Transverse colon (tissue), 4 donors: ENCODE results near the gene KCNH1. TPM values are rescaled to one million over a fixed set of nuclear protein-coding genes. Genes with fewer than 3 reads are reported as not detected.

Experiments used
- DNase-seq: peaks from one replicate; pipeline ENCODE4 v3.0.0-alpha.2; 2019
- H3K27ac ChIP-seq, 4 donors: fragments of 200-600 bp; sonication (generic); 2 replicates each; pipeline ENCODE4 v1.5.1; 2016 to 2018; ENCODE audit warnings: inconsistent platforms in 4 of 4
- H3K27me3 ChIP-seq: fragments of 200-600 bp; sonication (generic); 2 replicates; pipeline ENCODE4 v1.5.1; 2017; ENCODE audit warnings: inconsistent platforms
- H3K36me3 ChIP-seq, 4 donors: fragments of 200-600 bp; sonication (generic); 2 replicates each; pipeline ENCODE4 v1.5.1; 2017 to 2019; ENCODE audit warnings: inconsistent platforms in 4 of 4
- H3K4me1 ChIP-seq, 4 donors: fragments of 200-600 bp; sonication (generic); 2 replicates each; pipeline ENCODE4 v1.5.1; 2017 to 2020; ENCODE audit warnings: inconsistent platforms in 4 of 4
- H3K4me3 ChIP-seq, 4 donors: fragments of 200-600 bp; sonication (generic); 1 replicate in 1 of 4; 2 replicates in 3 of 4; pipeline versions ENCODE4 v1.5.1 to v1.6.1; 2017 to 2019; ENCODE audit warnings: inconsistent platforms in 4 of 4
- H3K9me3 ChIP-seq, 2 donors: fragments of 200-600 bp; sonication (generic); 2 replicates each; pipeline ENCODE4 v1.5.1; 2017 to 2019; ENCODE audit warnings: inconsistent platforms in 2 of 2
- EP300 ChIP-seq: sonication (generic); formaldehyde crosslinking; IDR thresholded peaks from one replicate; pipeline ENCODE4 v1.6.1; 2017; ENCODE audit warnings: antibody characterized with exemption, low read depth
- POLR2A ChIP-seq: fragments of 450-650 bp; IDR thresholded peaks from one replicate; pipeline ENCODE4 v1.6.1; 2016; ENCODE audit warnings: antibody characterized with exemption, mild to moderate bottlenecking, moderate library complexity
- POLR2AphosphoS5 ChIP-seq, 3 donors: sonication (generic); formaldehyde crosslinking; IDR thresholded peaks; one replicate each; pipeline ENCODE4 v1.6.1; 2016; ENCODE audit warnings: antibody characterized with exemption in 3 of 3
- WGBS, 2 donors: methylation state at CpG; one replicate each; pipeline ENCODE4 v1.1.5; 2018; ENCODE audit warnings: low coverage in 1 of 2; 5-methylcytosine and 5-hydroxymethylcytosine counted together
- in situ Hi-C, 4 donors: fragments of 200-750 bp; cut with MboI; loops; one replicate each; pipeline versions ENCODE4 v1.15.0 to v1.15.1; 2017; ENCODE audit warnings: low sequenced_read_pairs in 3 of 4, low pct_ligation_motif_present in 1 of 4, low pct_unique_long_range_greater_than_20kb in 1 of 4
- intact Hi-C: fragments of 100-400 bp; cut with DNase I; formaldehyde crosslinking; loops from one replicate; pipeline ENCODE4 v1.15.1; 2023; ENCODE audit warnings: low total_unique reads
- total RNA-seq, 4 donors: library from RNA; depleted of rRNA; stranded (reverse); fragments of >200 nt; gene quantifications; one replicate each; pipeline ENCODE4 v1.1.0, GENCODE V29; 2016
- TF ChIP-seq, protein P1 (sequence below), 5 experiments: fragments of 200-600 bp in 3 of 5; fragments of 450-650 bp in 2 of 5; sonication (generic) in 3 of 5; IDR thresholded peaks; 1 replicate in 2 of 5; 2 replicates in 3 of 5; pipeline ENCODE4 v1.5.1; 2016 to 2017; ENCODE audit warnings: antibody characterized with exemption in 5 of 5, inconsistent platforms in 3 of 5, mild to moderate bottlenecking in 2 of 5, moderate library complexity in 1 of 5

The KCNH1 gene
- total RNA-seq, 4 donors from 2014 or later: 0.55 to 9.4 (median 2.2) TPM

DNA sequence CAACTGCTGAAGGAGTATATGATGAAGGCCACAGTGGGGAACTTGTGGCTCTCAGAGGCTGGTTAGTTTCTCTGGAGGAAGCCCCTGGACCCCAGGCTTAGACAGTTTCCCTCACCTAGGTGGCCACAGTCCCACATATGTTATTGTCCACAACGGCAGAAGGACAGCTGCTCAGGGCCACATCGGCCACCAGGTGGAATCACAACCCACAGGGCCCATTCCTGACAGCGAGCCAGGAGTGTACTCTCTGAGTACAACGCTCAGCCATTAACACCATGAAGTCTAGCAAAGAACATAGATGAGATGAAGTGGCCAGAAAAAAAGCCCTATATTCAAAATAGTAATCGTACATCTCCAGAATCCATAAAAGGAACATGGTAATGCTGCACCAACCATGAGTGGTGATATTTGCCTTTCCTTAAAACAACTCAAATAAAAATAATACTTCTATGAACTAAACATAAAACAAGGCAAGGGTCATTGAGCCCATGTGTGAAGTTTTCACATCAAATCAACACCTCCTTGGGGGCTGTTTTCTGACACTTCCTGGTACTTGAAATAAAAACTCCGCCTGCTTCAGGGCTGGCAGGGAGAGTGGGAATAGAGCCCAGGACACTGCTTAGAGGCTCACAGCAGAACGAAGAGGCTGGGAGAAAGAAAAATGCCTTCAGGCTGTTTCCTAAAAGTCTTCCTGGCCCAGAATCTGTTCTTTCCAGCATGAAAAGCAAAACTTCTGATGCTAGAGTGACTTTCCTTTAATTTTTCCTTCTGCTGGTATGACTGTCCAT, 421.9 kb downstream of the KCNH1 start:
- no peak overlapping the region for H3K27ac ChIP-seq

DNA sequence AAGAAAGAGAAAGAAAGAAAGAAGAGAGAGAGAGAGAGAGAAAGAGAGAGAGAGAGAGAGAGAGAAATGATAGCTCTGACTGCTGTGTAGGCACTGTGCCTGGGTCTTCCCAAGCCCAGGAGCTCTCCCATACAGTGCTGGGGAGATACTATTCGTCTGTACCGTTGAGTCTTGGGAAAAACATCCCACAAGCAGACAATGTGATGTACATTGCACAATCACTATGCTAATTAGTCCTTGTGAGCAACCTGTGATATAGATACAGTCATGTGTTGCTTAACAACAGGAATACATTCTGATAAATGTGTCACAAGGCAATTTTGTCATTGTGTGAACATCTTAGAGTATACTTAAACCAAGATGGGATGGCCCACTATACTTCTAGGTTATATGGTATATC, 424.2 kb downstream of the KCNH1 start:
- H3K27ac ChIP-seq: no peak overlapping the region
- no peaks in the 10 kb centered on the region for H3K27me3 ChIP-seq
- in situ Hi-C loops: no loop called here
- no peaks in the 10 kb centered on the region for H3K36me3 ChIP-seq
- no peaks in the 10 kb centered on the region for H3K9me3 ChIP-seq
- H3K4me3 ChIP-seq: no peak overlapping the region
- H3K4me1 ChIP-seq: peaks cover 0 to 18% (median 10%) of the 10 kb centered on the region in 4 donors
- TF ChIP-seq, protein P1, sequence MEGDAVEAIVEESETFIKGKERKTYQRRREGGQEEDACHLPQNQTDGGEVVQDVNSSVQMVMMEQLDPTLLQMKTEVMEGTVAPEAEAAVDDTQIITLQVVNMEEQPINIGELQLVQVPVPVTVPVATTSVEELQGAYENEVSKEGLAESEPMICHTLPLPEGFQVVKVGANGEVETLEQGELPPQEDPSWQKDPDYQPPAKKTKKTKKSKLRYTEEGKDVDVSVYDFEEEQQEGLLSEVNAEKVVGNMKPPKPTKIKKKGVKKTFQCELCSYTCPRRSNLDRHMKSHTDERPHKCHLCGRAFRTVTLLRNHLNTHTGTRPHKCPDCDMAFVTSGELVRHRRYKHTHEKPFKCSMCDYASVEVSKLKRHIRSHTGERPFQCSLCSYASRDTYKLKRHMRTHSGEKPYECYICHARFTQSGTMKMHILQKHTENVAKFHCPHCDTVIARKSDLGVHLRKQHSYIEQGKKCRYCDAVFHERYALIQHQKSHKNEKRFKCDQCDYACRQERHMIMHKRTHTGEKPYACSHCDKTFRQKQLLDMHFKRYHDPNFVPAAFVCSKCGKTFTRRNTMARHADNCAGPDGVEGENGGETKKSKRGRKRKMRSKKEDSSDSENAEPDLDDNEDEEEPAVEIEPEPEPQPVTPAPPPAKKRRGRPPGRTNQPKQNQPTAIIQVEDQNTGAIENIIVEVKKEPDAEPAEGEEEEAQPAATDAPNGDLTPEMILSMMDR (IDR thresholded peaks at IDR 0.05): no peak
- TF ChIP-seq POLR2A: no peak
- TF ChIP-seq EP300: no peak
- TF ChIP-seq POLR2AphosphoS5 (IDR thresholded peaks at IDR 0.05): no peak
- intact Hi-C loops: no loop called here
- no peak for DNase-seq
- WGBS, 2 donors: 91 to 100% methylated on average over 1 to 2 of the region's 2 CpGs

More for the DNA sequence above, 421.9 kb downstream of the KCNH1 start:
- Histone ChIP-seq H3K27me3 (no peaks in the 10 kb centered on the region), H3K9me3 (no peaks in the 10 kb centered on the region), H3K4me1 (peaks cover 0 to 9% (median 4%) of the 10 kb centered on the region in 4 donors), H3K4me3 (no peak overlapping the region), H3K36me3 (no peaks in the 10 kb centered on the region)
- intact Hi-C loops: no loop called here
- no peak for DNase-seq
- in situ Hi-C loops: no loop called here
- WGBS, 2 donors: 74 to 94% methylated on average over 2 to 7 of the region's 7 CpGs
- TF ChIP-seq, protein P1 (IDR thresholded peaks at IDR 0.05): no peak
- TF ChIP-seq POLR2A: no peak
- no peak for TF ChIP-seq EP300
- no peak for TF ChIP-seq POLR2AphosphoS5 (IDR thresholded peaks at IDR 0.05)

DNA sequence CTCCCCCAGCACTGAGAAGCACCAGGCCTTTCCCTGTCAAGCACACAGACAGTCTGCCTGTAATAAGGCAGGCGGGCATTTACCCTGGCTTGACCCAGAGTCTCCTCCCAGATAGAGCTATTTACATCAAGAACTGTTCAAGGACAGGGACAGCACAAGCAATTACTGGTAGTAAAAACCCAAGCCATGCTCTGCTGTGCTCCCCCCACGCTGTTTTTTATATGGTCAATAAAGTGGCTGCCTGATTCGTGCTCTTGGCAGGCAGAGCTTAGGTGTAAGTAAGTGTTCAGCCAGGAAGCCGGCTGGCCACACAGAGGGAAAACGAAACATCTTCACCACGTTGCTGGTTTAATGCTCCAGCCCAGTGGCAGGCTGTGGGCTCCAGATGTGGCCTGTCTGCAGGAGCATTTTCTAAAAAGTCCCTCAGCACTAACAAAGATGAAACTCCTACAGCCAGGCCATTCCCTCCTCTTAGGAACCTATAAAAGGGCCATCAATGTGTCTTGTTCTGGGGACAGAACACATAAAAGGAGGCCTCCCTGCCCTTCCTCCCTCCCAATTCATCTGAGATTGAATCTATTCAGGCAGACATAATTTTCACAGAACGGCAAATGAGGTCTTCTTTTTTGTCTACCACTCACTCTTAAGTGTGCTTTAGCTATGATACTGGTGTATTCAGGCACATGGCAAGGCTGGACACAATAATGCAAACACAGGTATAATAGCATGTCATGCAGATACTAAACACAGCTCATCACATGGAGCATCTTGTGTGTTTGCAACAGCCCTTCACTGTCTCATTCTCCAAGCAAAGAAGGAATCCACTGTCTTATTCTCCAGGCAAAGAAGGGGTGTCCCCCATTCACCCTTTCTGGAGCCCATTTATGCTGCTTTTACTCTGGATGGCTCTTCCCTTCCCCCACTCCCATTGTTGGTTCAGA, 426.4 kb downstream of the KCNH1 start:
- TF ChIP-seq, protein P1 (IDR thresholded peaks at IDR 0.05): no peak
- TF ChIP-seq POLR2AphosphoS5 (IDR thresholded peaks at IDR 0.05) (no peak), EP300 (no peak), POLR2A (no peak)
- peak; percentile 57 for DNase-seq
- Histone ChIP-seq H3K36me3 (no peaks in the 10 kb centered on the region), H3K4me1 (peaks cover 0 to 18% (median 10%) of the 10 kb centered on the region in 4 donors), H3K9me3 (no peaks in the 10 kb centered on the region), H3K27ac (no peak overlapping the region), H3K4me3 (no peak overlapping the region), H3K27me3 (no peaks in the 10 kb centered on the region)
- in situ Hi-C loops (no loop called here), intact Hi-C loops (no loop called here)
- 24 to 28% methylated on average over 3 to 7 of the region's 7 CpGs for WGBS, 2 donors

DNA sequence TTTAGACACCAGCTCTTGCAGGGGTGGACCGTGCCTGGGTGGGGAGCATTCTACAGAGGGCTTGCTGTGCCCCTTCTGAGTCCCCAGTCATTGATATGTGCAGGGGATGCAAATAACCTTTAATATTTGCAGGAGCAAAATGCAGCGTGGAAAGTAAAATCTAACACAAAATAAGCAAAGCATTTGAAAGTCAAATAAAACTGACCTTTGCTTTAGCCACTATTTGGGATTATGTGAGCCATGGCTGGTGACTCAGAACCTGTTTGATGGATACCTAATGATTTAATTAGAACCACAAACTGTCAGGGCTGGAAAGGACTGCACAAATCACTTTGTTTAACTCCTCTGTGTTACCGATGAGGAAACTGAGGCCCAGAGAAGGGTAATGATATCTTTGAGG, 427.7 kb downstream of the KCNH1 start:
- DNase-seq: no peak
- Histone ChIP-seq H3K27me3 (no peaks in the 10 kb centered on the region), H3K36me3 (no peaks in the 10 kb centered on the region), H3K4me1 (peaks cover 0 to 18% (median 10%) of the 10 kb centered on the region in 4 donors), H3K27ac (no peak overlapping the region), H3K9me3 (no peaks in the 10 kb centered on the region), H3K4me3 (no peak overlapping the region)
- intact Hi-C loops: no loop called here
- TF ChIP-seq POLR2AphosphoS5 (IDR thresholded peaks at IDR 0.05) (no peak), EP300 (no peak), POLR2A (no peak)
- TF ChIP-seq, protein P1 (IDR thresholded peaks at IDR 0.05): no peak
- 20 to 59% methylated on average over 1 to 3 of the region's 3 CpGs for WGBS, 2 donors
- in situ Hi-C loops: no loop called here
